Measurements from ENCODE around the gene COG7.

- TF ChIP-seq CTCF (IDR thresholded peaks at IDR 0.05; ENCODE audit: low read depth, low read length, poor library complexity, severe bottlenecking) (no peak), EZH2phosphoT487 (IDR thresholded peaks at IDR 0.05; ENCODE audit: borderline replicate concordance, low read length) (no peak)
These were observed 87.3 kb downstream of the COG7 start for GRCh38 chr16:23365602-23366240.

All from DOHH2 (cell line).